ENCODE results near the gene AAK1. TPM values are rescaled to one million over a fixed set of nuclear protein-coding genes. Genes with fewer than 3 reads are reported as not detected.

The AAK1 gene
- total RNA-seq, 1 experiment from 2014 or later: 35.6 TPM

GRCh38 chr2:69499966-69500365 lies 143.6 kb downstream of the AAK1 start (continued):
- no peak for TF ChIP-seq ZSCAN18 (CRISPR knock-in tag; IDR thresholded peaks at IDR 0.05)
- no peak for TF ChIP-seq NR1H2 (CRISPR knock-in tag; IDR thresholded peaks at IDR 0.05)
- TF ChIP-seq, protein P1, sequence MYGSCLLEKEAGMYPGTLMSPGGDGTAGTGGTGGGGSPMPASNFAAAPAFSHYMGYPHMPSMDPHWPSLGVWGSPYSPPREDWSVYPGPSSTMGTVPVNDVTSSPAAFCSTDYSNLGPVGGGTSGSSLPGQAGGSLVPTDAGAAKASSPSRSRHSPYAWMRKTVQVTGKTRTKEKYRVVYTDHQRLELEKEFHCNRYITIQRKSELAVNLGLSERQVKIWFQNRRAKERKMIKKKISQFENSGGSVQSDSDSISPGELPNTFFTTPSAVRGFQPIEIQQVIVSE (CRISPR knock-in tag; IDR thresholded peaks at IDR 0.05; ENCODE audit: borderline replicate concordance): no peak
- TF ChIP-seq PRDM15 (CRISPR knock-in tag; IDR thresholded peaks at IDR 0.05): no peak
- no peak for TF ChIP-seq TP53 (CRISPR knock-in tag; IDR thresholded peaks at IDR 0.05)
- no peak for TF ChIP-seq CBFB (CRISPR knock-in tag; IDR thresholded peaks at IDR 0.05; ENCODE audit: low read depth)
- TF ChIP-seq, protein P2, sequence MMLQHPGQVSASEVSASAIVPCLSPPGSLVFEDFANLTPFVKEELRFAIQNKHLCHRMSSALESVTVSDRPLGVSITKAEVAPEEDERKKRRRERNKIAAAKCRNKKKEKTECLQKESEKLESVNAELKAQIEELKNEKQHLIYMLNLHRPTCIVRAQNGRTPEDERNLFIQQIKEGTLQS (CRISPR knock-in tag; conservative IDR thresholded peaks at IDR 0.05): no peak
- no peak for TF ChIP-seq ZNF263 (CRISPR knock-in tag; IDR thresholded peaks at IDR 0.05; ENCODE audit: low read depth)
- TF ChIP-seq, protein P3, sequence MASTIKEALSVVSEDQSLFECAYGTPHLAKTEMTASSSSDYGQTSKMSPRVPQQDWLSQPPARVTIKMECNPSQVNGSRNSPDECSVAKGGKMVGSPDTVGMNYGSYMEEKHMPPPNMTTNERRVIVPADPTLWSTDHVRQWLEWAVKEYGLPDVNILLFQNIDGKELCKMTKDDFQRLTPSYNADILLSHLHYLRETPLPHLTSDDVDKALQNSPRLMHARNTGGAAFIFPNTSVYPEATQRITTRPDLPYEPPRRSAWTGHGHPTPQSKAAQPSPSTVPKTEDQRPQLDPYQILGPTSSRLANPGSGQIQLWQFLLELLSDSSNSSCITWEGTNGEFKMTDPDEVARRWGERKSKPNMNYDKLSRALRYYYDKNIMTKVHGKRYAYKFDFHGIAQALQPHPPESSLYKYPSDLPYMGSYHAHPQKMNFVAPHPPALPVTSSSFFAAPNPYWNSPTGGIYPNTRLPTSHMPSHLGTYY (CRISPR knock-in tag; IDR thresholded peaks at IDR 0.05): no peak
- TF ChIP-seq, protein P4, sequence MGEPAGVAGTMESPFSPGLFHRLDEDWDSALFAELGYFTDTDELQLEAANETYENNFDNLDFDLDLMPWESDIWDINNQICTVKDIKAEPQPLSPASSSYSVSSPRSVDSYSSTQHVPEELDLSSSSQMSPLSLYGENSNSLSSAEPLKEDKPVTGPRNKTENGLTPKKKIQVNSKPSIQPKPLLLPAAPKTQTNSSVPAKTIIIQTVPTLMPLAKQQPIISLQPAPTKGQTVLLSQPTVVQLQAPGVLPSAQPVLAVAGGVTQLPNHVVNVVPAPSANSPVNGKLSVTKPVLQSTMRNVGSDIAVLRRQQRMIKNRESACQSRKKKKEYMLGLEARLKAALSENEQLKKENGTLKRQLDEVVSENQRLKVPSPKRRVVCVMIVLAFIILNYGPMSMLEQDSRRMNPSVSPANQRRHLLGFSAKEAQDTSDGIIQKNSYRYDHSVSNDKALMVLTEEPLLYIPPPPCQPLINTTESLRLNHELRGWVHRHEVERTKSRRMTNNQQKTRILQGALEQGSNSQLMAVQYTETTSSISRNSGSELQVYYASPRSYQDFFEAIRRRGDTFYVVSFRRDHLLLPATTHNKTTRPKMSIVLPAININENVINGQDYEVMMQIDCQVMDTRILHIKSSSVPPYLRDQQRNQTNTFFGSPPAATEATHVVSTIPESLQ (CRISPR knock-in tag; IDR thresholded peaks at IDR 0.05): no peak
- TF ChIP-seq, protein P5, sequence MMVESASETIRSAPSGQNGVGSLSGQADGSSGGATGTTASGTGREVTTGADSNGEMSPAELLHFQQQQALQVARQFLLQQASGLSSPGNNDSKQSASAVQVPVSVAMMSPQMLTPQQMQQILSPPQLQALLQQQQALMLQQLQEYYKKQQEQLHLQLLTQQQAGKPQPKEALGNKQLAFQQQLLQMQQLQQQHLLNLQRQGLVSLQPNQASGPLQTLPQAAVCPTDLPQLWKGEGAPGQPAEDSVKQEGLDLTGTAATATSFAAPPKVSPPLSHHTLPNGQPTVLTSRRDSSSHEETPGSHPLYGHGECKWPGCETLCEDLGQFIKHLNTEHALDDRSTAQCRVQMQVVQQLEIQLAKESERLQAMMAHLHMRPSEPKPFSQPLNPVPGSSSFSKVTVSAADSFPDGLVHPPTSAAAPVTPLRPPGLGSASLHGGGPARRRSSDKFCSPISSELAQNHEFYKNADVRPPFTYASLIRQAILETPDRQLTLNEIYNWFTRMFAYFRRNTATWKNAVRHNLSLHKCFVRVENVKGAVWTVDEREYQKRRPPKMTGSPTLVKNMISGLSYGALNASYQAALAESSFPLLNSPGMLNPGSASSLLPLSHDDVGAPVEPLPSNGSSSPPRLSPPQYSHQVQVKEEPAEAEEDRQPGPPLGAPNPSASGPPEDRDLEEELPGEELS (CRISPR knock-in tag; IDR thresholded peaks at IDR 0.05): no peak
- no peak for TF ChIP-seq KAT7 (CRISPR knock-in tag; IDR thresholded peaks at IDR 0.05; ENCODE audit: borderline replicate concordance)
- no peak for TF ChIP-seq PREB (CRISPR knock-in tag; IDR thresholded peaks at IDR 0.05; ENCODE audit: borderline replicate concordance)
